Measurements from ENCODE around the gene TCEAL6. TPM values are rescaled to one million over a fixed set of nuclear protein-coding genes. Genes with fewer than 3 reads are reported as not detected.
A peak's percentile ranks its signal among the peaks of the same experiment; 100 is the strongest.
"Not testable (repeated sequence)": the region's sequence is repeated elsewhere in the genome, so short reads cannot be mapped to it uniquely, and the experiment has no call there.

The TCEAL6 gene
- total RNA-seq, 1 donor from 2014 or later, result not detected

GRCh38 chrX:102154218-102154860 lies 12.1 kb upstream of the TCEAL6 start:
- Mint-ChIP-seq H3K27ac (ENCODE audit: unreplicated experiment) (no peak overlapping the region), H3K4me1 (ENCODE audit: unreplicated experiment) (no peaks in the 10 kb centered on the region), H3K27me3 (ENCODE audit: unreplicated experiment) (no peaks in the 10 kb centered on the region), H3K36me3 (ENCODE audit: unreplicated experiment) (no peaks in the 10 kb centered on the region), H3K9me3 (ENCODE audit: unreplicated experiment) (peaks cover 10% of the 10 kb centered on the region), H3K4me3 (ENCODE audit: unreplicated experiment) (no peak overlapping the region)
- no peak for DNase-seq (ENCODE audit: extremely low spot score, unreplicated experiment)
- no peak for TF ChIP-seq CTCF (IDR thresholded peaks at IDR 0.05)

GRCh38 chrX:102141631-102142030 lies 650 bp downstream of the TCEAL6 start:
- DNase-seq (ENCODE audit: extremely low spot score, unreplicated experiment); H3K9me3 Mint-ChIP-seq (ENCODE audit: unreplicated experiment); H3K4me1 Mint-ChIP-seq (ENCODE audit: unreplicated experiment); H3K4me3 Mint-ChIP-seq (ENCODE audit: unreplicated experiment); H3K36me3 Mint-ChIP-seq (ENCODE audit: unreplicated experiment); H3K27me3 Mint-ChIP-seq (ENCODE audit: unreplicated experiment); H3K27ac Mint-ChIP-seq (ENCODE audit: unreplicated experiment): not testable (repeated sequence)

- H3K27me3 Mint-ChIP-seq (ENCODE audit: unreplicated experiment); H3K9me3 Mint-ChIP-seq (ENCODE audit: unreplicated experiment); H3K4me1 Mint-ChIP-seq (ENCODE audit: unreplicated experiment); DNase-seq (ENCODE audit: extremely low spot score, unreplicated experiment); H3K36me3 Mint-ChIP-seq (ENCODE audit: unreplicated experiment); H3K27ac Mint-ChIP-seq (ENCODE audit: unreplicated experiment); H3K4me3 Mint-ChIP-seq (ENCODE audit: unreplicated experiment): not testable (repeated sequence)
Observed at GRCh38 chrX:102140876-102141275, 1.4 kb downstream of the TCEAL6 start.

GRCh38 chrX:102138064-102138463 lies 4.2 kb downstream of the TCEAL6 start:
- DNase-seq (ENCODE audit: extremely low spot score, unreplicated experiment), result no peak
- Mint-ChIP-seq H3K4me1 (ENCODE audit: unreplicated experiment) (no peaks in the 10 kb centered on the region), H3K27me3 (ENCODE audit: unreplicated experiment) (no peaks in the 10 kb centered on the region), H3K36me3 (ENCODE audit: unreplicated experiment) (no peaks in the 10 kb centered on the region), H3K27ac (ENCODE audit: unreplicated experiment) (no peak overlapping the region), H3K9me3 (ENCODE audit: unreplicated experiment) (peaks cover 3% of the 10 kb centered on the region), H3K4me3 (ENCODE audit: unreplicated experiment) (no peak overlapping the region)
- TF ChIP-seq CTCF (IDR thresholded peaks at IDR 0.05), result no peak

GRCh38 chrX:102129473-102129872 lies 12.8 kb downstream of the TCEAL6 start:
- Mint-ChIP-seq H3K27me3 (ENCODE audit: unreplicated experiment) (peaks cover 21% of the 10 kb centered on the region), H3K27ac (ENCODE audit: unreplicated experiment) (no peak overlapping the region), H3K9me3 (ENCODE audit: unreplicated experiment) (peaks cover 2% of the 10 kb centered on the region), H3K4me3 (ENCODE audit: unreplicated experiment) (no peak overlapping the region), H3K4me1 (ENCODE audit: unreplicated experiment) (peaks cover 3% of the 10 kb centered on the region), H3K36me3 (ENCODE audit: unreplicated experiment) (no peaks in the 10 kb centered on the region)
- TF ChIP-seq CTCF (IDR thresholded peaks at IDR 0.05), result peak; percentile 45
- no peak for DNase-seq (ENCODE audit: extremely low spot score, unreplicated experiment)

- Mint-ChIP-seq H3K36me3 (ENCODE audit: unreplicated experiment) (no peaks in the 10 kb centered on the region), H3K27me3 (ENCODE audit: unreplicated experiment) (peaks cover 18% of the 10 kb centered on the region)
Observed at GRCh38 chrX:102126863-102127262, 15.4 kb downstream of the TCEAL6 start.

GRCh38 chrX:102126080-102126818 lies 16.0 kb downstream of the TCEAL6 start:
- not testable (repeated sequence) for H3K4me3 Mint-ChIP-seq (ENCODE audit: unreplicated experiment); H3K36me3 Mint-ChIP-seq (ENCODE audit: unreplicated experiment); H3K27ac Mint-ChIP-seq (ENCODE audit: unreplicated experiment); H3K4me1 Mint-ChIP-seq (ENCODE audit: unreplicated experiment); H3K9me3 Mint-ChIP-seq (ENCODE audit: unreplicated experiment); DNase-seq (ENCODE audit: extremely low spot score, unreplicated experiment)
- peaks cover 18% of the 10 kb centered on the region for H3K27me3 Mint-ChIP-seq (ENCODE audit: unreplicated experiment)

More at GRCh38 chrX:102126863-102127262, 15.4 kb downstream of the TCEAL6 start:
- Mint-ChIP-seq H3K4me3 (ENCODE audit: unreplicated experiment) (no peak overlapping the region), H3K27ac (ENCODE audit: unreplicated experiment) (no peak overlapping the region), H3K9me3 (ENCODE audit: unreplicated experiment) (peaks cover 4% of the 10 kb centered on the region), H3K4me1 (ENCODE audit: unreplicated experiment) (peaks cover 4% of the 10 kb centered on the region)
- no peak for DNase-seq (ENCODE audit: extremely low spot score, unreplicated experiment)
- TF ChIP-seq CTCF (IDR thresholded peaks at IDR 0.05), result no peak

GRCh38 chrX:102125436-102125835 lies 16.8 kb downstream of the TCEAL6 start, which contains the start of gene TCEAL2:
Gene TCEAL2, plus strand, starts transcription at chrX:102125679. Its CDS starts 1,152 bp downstream, at chrX:102126831.
- not testable (repeated sequence) for H3K27ac Mint-ChIP-seq (ENCODE audit: unreplicated experiment); DNase-seq (ENCODE audit: extremely low spot score, unreplicated experiment); H3K36me3 Mint-ChIP-seq (ENCODE audit: unreplicated experiment); H3K4me3 Mint-ChIP-seq (ENCODE audit: unreplicated experiment); H3K9me3 Mint-ChIP-seq (ENCODE audit: unreplicated experiment); H3K4me1 Mint-ChIP-seq (ENCODE audit: unreplicated experiment)
- H3K27me3 Mint-ChIP-seq (ENCODE audit: unreplicated experiment), result peaks cover 18% of the 10 kb centered on the region

Measured in osteocyte (in vitro differentiated cells).